Measurements from ENCODE around the gene HSD11B2.

The HSD11B2 gene

DNA sequence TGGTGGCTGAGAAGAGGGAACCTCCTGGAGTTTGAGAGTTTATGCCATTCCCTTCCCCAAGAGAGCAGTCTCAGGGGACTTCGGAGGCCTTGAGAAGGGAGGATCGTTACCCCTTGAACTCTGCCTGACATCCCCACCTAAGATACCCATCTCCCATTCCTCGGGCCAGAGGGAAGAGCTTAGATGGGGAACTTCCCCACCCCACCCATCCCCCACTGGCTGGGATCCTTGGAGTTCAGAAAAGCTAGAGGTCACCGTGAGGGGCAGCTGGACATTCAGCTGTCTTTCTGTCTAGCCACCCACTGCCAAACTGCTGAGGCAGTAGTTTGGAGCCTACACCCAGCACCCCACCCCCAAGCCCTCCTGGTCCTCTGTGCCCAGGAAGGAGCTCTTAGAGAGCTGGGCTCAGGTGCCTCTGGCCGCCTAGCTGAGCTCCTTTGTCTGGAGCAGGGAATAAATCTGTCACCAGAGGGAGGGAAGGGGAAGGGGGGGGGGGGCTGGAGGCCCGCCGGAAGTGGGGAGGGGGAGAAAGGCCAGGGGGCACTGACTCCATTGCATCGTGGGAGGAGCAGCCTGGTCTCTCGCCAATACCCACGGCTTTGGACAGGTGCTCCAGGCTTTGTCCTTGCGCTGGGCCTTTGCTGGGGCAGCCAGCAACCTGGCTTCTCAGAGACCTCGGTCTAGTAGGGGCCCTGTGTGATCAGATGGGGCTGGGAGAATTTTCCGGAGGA is 1.0 kb downstream of the HSD11B2 start:
- DNase-seq (ENCODE audit: low read depth, low spot score), result no peak

DNA sequence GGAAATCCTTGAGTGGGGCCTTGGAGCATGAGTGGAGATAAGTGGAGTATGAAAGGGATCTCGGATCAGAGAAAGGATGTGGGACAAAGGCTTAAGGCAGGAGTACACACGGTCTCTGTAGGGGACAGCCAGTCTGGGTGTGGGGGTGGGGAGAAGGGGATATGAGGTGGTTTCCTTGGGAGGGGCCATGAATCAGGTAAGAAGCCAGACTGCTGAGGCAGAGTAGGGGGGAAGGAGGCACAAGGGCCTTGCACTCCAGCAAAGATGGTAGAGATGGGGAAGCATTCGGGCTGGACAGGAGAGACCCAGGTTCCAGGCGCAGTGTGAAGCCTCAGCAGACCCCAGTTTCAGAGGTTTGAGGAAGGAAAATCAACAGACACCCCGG is 1.6 kb downstream of the HSD11B2 start:
- no peak for DNase-seq (ENCODE audit: low read depth, low spot score)

DNA sequence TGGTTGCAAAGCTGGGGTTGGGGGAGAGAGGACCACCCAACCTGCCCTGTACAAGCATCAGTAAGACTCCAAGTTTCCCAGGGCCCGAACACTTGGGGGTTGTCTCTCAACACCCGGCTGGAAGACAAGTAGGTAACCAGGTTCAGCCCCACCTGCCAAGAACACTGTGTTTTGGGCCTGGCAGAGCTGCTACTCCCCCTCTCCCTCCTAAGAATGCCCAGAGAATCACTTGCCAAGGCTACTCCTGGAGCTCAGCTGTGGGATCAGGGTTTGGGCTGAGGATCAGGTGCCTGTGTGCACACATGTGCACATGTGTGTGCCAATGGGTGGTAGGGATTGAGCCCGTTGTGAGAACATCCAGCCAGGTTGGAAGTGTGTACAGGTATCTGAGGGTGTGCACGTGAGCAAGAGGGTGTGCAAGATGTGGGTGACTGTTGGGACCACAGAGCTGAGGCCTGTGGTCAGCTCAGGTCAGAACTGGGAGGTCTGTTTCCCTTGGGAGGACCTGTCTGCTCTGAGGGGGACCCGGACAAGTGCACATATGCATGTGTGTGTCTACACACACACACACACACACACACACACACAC is 2.3 kb downstream of the HSD11B2 start:
- DNase-seq (ENCODE audit: low read depth, low spot score), result no peak

DNA sequence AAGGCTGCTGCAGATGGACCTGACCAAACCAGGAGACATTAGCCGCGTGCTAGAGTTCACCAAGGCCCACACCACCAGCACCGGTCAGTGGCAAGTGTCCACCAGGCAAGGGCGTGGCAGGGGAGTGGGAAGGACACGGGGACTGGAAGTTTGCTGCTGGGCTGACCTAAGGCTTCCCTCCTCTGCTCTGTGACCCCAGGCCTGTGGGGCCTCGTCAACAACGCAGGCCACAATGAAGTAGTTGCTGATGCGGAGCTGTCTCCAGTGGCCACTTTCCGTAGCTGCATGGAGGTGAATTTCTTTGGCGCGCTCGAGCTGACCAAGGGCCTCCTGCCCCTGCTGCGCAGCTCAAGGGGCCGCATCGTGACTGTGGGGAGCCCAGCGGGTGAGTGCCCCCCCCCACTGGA is 4.8 kb downstream of the HSD11B2 start:
- DNase-seq (ENCODE audit: low read depth, low spot score), result no peak

DNA sequence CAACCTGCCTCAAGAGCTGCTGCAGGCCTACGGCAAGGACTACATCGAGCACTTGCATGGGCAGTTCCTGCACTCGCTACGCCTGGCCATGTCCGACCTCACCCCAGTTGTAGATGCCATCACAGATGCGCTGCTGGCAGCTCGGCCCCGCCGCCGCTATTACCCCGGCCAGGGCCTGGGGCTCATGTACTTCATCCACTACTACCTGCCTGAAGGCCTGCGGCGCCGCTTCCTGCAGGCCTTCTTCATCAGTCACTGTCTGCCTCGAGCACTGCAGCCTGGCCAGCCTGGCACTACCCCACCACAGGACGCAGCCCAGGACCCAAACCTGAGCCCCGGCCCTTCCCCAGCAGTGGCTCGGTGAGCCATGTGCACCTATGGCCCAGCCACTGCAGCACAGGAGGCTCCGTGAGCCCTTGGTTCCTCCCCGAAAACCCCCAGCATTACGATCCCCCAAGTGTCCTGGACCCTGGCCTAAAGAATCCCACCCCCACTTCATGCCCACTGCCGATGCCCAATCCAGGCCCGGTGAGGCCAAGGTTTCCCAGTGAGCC is 5.8 kb downstream of the HSD11B2 start:
- no peak for DNase-seq (ENCODE audit: low read depth, low spot score)

DNA sequence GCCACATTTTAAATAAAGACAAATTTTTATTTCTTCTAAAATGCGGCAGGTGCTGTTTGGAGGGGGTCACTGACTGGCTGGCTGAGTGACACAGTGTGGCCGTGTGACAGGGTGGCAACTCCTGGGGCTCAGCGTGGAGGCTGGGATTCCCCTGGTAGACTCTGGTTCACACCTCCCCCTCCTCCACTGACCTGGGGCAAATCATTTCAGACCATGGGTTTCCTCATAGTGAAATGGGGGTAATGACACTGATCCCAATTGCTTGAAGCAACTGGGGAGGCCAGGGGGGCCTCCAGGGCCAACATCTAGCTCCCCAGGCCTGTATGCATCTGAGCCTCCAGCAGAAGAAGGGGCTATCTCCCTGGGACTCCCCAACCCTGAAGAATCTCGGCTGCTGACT is 6.6 kb downstream of the HSD11B2 start:
- DNase-seq (ENCODE audit: low read depth, low spot score), result no peak

DNA sequence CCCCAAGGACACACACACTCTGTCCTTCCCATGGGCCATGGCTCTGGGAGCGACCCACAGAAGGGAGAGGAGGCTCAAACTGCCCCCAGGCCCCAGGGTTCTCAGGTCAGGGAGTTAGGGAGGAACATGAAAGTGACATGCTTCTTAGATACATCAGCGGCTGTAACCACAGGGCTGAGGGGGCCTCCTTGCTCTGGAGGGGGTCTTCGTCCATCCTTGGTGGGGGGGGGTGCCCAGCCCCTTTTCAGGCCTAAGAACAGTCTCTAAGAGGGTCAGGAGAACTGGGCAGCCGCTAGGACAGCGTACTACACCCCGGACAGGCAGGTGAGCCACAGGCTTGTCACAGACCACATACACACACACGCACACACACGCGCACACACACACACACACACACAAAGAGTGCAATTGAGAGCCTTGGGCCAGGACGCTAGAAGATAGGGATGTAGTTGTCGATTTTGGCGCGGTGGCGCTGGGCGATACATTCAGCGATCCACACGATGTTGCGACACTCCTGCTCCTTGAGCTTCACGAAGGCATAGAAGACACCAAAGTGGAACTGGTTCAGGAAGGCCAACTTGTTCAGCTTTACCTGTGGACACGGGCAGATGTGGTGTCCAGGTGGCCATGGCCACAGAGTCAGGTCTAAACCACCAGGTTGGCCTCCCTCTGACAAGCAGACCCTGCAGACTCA is 7.3 kb downstream of the HSD11B2 start:
- DNase-seq (ENCODE audit: low read depth, low spot score), result no peak

DNA sequence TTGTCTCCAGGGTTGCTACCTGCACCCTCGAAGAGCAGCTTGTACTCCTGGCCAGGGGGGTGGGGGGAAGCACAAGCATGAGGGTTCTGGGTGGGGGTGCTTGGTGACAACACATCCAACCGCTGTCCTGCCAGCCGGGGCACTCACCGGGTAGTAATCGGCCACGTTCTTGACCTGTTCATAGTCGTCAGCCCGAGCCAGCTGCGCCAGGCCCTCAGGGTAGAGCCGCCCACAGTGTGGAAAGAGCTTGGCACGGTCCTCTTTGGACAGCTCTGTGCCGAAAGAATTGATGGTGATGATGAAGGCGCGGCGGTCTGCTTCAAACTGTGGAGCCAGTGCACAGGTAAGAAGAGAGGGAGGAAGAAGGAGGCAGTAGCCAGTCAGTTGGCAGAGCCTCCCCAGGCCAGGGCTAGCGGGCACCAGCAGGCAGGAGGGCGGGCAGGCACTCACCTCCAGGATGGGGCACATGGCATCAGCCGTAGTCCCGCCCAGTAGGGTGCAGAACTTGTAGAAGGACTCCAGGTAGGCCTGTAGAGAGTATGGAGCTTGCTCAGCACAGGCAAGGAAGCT is 8.0 kb downstream of the HSD11B2 start:
- DNase-seq (ENCODE audit: low read depth, low spot score), result no peak

DNA sequence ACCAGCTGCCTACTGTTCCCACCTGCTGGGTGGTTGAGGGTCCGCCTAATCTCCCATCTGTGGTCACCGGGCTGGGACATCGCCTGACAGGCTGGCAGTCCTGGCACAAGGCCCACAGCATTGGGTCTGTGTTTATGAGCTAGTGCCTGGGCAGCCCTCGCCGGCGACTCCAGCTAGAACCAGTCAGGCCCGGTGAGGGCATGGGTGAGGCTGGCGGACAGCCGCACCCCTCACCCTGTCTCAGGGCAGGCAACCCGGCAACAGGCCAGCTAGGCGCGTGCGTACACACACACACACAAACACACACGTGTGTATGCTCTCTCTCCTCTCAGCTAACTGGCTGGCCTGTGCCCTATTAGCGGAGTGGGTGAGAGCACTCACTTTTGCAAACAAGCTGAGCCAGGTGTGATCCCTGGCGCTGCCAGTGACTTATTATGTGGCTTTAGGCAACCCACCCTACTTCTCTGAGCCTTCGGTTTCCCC is 10.4 kb downstream of the HSD11B2 start:
- DNase-seq (ENCODE audit: low read depth, low spot score), result no peak

DNA sequence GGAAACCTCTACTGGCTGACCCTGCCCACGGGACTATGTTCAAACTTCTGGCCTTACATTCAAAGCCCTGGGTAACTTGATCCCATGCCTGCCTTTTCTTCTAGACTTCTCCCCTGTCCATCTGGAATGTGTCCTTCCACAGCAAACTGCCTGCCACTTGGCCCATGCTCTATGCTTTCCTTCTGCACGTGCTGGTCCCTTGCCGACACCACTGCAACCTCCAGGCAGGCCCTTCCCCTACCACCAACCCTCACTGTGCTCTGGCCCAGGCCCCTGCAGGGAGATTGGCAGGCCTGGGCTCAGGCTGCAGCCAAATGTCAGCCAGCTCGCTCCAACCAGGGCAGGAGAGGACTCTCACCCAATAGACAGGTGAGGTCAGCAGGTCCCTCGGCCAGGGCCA is 11.0 kb downstream of the HSD11B2 start:
- DNase-seq (ENCODE audit: low read depth, low spot score), result no peak

DNA sequence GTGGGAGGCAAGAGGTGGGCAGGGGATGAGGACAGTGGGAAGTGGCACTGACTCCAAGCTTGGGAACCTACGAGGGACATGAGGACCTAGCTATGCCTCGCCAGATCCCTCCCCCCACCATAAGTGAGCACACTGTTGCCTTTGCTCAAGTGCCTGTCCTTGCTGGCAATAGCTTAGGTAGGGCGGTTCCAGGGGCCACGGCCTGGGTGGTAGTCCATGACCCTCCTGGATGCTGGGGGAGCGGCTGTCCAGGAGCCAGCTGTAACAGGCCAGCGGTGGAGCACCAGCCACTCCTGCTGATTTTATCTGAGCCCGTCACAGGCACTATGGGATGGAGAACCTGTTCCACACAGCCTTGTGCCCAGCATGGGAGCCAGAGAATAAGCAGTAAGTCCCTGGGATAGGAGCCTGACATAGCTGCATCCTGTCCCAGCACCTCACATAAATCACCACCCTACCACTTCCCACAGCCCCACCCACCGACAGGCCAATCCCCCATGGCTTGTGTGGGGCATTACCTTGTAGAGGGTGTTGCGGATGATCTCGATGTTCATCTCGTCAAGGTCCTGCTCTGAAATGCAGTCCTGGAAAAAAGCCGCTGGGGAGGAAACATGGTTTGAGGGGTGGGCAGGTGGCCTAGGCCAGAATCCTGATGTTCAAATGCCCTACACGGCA is 11.8 kb downstream of the HSD11B2 start:
- DNase-seq (ENCODE audit: low read depth, low spot score), result no peak

DNA sequence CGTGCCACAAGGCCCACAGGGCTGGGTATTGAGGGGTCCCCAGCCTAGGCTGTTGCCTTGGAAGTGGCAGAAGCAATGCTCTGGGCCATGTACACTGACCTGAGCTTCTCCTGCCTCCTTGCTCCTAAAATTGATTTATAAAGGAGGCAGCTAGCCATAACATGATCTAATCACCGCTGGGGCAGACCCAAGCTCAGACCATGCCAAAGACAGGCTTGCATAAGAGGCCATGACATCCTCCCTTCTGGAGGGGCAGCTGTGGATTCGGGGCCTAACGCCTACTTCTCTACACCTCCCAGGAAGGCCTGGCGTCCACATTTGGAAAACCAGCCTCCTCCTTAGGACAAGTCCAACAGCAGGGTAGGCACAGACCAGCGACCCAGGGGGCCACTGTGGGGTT is 12.3 kb downstream of the HSD11B2 start:
- no peak for DNase-seq (ENCODE audit: low read depth, low spot score)

DNA sequence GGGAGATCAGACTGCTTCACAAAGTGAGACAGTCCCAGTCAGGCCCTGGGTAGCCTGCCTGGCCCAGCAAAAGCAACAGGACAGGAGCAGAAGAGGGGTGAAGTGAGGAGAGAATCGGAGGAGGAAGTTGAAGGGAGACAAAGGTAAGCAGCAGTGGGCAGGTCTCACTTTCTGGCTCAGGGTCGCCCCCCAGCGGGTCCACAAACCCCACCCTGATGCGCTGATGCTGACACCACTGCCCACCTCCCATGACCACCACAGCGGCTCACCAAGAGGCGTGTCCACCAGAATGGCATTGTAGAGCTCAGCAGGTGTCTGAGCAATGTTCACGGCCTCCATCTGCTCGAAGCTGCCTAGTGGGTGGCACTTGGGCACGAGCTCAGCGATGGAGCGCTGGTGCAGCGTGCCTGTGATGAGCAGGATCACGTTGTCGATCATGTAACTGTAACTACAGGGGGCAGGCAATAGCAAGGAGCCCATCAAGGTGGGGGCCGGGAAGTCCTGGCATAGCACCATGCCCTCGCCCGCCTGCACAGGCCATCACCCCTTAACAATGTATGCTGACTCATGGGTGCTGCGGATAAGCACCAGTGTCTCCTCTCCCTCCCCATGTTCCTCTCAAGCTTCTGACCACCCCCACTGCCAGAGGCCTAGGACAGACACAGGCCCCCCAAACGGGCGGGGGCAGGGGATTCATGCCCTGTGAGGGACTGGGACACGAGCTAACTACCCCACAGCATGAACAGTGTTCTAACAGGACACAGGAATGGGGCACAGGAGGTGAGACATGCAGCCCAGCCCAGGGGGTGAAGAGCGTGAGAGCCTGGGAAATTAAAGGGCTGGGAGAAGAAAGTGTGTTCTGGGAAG is 13.6 kb downstream of the HSD11B2 start:
- no peak for DNase-seq (ENCODE audit: low read depth, low spot score)

DNA sequence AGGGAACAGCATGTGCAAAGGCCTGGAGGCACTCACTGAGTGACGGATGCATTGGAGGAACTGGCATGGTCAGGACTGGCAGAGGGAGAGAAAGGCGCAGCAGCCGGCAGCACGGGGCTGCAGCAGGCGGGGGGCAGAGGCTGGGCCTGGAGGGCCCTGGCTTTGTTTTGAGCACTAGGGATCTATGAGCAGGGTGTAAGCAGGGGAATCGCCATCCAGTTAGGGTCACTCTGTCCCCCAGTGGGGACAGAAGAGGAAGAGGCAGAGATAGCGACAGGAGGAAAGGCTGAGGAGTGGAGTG is 14.2 kb downstream of the HSD11B2 start:
- no peak for DNase-seq (ENCODE audit: low read depth, low spot score)

DNA sequence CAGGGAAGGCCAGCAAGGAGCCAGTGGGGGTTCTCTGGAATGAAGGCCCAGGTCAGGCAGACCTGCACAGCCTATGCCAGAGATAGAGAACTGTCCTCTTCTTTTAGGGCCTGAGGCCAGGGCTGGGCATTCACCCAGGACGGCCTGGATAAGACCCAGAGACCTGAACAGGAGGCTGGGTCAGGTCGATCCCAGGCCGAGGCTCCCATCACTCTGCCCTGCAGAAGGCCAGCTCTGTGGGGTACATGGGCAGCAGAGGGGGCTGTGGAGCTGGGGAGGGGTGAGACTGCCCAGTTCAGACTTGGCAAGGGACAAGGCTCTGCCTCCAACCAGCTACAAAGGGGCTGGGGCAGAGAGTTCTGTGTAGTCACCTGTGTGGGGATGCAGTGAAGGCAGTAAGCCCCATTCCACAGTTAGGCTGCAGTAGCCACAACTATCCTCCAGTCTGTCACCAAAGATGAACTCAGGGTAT is 14.6 kb downstream of the HSD11B2 start:
- DNase-seq (ENCODE audit: low read depth, low spot score), result no peak

DNA sequence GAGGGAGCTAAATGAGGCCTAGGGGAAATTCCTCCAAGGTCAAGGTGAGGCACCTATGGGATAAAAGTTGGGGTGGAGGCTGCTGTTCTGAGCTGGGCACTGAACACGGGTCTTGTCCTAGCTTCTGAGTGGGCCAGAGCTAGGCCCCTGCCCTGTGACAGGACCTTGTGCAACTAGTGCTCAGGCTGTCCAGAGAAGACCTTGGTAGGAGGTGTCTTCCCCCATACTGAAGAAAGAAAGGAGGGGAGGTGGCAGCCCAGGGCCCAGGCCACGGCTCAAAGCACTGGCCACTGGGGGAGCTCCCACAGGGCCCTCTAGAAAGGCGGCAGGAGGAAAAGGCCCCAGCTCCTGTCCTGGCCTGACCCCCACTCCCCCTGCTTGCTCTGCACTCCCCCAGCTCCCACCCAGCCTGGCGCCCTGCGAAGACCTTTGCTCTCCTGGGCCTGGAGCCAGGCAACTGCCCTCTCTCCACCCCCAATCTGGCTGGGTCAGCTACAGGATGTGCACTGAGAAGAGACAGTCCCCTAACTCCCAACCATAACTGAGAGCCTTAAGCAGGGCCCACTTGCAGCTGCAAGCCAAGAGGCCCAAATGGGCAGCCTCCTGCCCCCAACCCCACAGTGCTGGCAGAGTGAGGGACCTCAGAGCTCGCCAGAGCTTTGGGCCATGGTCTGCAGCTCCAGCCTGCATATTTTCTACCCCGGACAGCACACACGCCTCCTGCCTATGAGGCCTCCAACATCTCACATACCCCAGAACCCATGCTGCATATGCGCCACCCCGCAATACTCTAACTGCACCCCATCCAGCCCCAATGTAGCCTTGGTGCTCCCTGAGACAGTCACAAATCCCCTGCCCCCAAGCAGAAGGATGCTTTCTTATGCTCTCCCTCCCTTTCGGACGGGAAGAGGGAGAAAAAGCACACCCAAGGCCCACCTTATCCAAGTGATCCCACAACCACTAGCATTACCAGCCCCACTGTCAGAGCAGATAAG is 15.3 kb downstream of the HSD11B2 start:
- no peak for DNase-seq (ENCODE audit: low read depth, low spot score)

DNA sequence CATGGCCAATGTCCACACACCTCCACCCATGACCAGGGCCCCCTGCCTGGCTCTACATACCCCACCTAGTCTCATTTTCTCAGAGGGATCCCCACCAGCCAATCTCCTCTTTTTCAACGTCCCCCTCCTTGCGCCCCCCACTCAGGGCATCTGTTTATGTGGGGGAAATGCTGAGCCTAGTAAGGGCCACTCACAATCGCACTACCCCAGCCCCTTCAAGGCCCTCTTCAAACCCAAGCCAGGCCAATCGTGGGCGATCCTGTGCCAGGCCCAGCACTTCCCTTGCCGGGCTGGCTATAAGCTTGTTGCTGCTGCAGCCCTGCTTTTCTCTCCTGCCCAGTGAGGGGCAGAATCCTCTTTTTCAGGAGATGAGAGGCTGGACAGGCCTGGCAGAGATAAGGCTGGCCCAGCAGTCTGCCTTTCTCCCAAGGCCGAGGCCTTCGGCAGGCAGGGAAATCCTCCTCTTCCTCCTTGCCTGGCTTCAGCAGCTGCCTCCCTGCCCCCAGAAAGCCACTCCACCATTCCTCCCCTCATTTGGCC is 16.1 kb downstream of the HSD11B2 start:
- no peak for DNase-seq (ENCODE audit: low read depth, low spot score)

DNA sequence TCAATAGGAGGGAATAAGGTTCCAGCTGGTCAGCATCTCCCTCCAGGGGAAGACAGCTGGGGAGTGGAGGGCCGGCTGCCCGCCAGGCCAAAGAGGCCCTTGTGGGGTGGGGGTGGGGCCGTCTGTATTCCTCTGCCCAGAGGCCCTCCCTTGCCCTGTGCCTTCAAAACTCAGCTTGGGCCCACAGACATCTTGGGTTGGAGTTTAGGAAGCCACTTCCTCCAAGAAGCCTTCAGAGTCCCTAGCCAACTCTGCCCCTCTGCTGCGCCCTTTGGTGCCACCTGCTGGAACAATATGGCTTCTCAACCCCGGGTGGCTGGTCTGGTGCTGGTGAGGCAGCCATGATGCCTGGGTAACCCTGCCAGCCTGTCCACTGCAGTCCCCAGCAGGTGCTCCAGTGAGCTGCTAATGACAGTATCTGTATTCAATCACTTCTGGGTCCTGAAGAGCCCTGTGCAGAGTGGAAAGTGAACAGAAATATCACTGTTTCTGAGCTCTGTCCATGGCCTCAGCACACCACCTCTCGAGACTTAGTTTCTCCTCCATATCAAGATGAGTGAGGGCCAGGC is 16.7 kb downstream of the HSD11B2 start:
- no peak for DNase-seq (ENCODE audit: low read depth, low spot score)

DNA sequence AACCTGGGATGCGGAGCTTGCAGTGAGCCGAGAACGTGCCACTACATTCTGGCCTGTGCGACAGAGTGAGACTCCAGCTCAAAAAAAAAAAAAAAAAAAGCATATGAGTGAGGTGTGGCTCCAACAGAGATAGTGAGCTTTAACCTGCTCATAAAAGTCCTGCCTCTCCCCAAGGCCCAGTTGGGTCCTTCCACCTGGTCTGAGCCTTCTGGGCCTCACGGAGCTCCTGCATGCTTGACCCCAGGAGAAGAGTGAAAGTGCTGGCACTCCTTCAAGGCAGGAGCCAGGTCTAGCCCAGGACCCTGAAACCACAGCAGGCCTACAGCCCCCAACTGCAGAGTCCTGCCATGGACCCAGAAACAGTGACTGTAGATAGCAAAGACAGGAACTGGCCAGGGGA is 17.7 kb downstream of the HSD11B2 start:
- no peak for DNase-seq (ENCODE audit: low read depth, low spot score)

Data from iPS DF 19.7 (cell line).